Adrenal gland (tissue), 12 donors: ENCODE measurements around the gene CDKN2D. TPM values are rescaled to one million over a fixed set of nuclear protein-coding genes. Genes with fewer than 3 reads are reported as not detected.
A peak's percentile ranks its signal among the peaks of the same experiment; 100 is the strongest.

Source experiments
- DNase-seq, 7 donors: peaks; one replicate each; pipeline ENCODE4 v3.0.0-alpha.2; 2019 to 2020
- H3K27ac ChIP-seq, 5 donors: fragments of 200-600 bp; sonication (generic) in 4 of 5; 1 replicate in 3 of 5; 2 replicates in 2 of 5; pipeline versions ENCODE4 v1.5.1 to v1.8.0; 2016 to 2020; ENCODE audit warnings: mild to moderate bottlenecking in 1 of 5
- H3K27me3 ChIP-seq: fragments of 200-600 bp; 2 replicates; pipeline ENCODE4 v1.8.0; 2021
- H3K36me3 ChIP-seq, 2 donors: fragments of 200-600 bp; replicated peaks in 1 of 2; 1 replicate in 1 of 2; 2 replicates in 1 of 2; pipeline versions ENCODE4 v1.5.1 to v1.8.0; 2018 to 2022
- H3K4me1 ChIP-seq, 2 donors: fragments of 200-600 bp; replicated peaks in 1 of 2; 1 replicate in 1 of 2; 2 replicates in 1 of 2; pipeline versions ENCODE4 v1.5.1 to v1.8.0; 2018 to 2021
- H3K4me3 ChIP-seq, 4 donors: fragments of 200-600 bp; sonication (generic) in 3 of 4; one replicate each; pipeline ENCODE4 v1.5.1; 2016 to 2018
- H3K9me3 ChIP-seq, 3 donors: fragments of 200-600 bp; sonication (generic) in 1 of 3; replicated peaks in 1 of 3; 1 replicate in 2 of 3; 2 replicates in 1 of 3; pipeline versions ENCODE4 v1.5.1 to v1.8.0; 2016 to 2021
- CTCF ChIP-seq, 6 experiments: fragments of 450-650 bp in 4 of 6; fragments of 200-600 bp in 2 of 6; sonication (generic) in 1 of 6; IDR thresholded peaks; 1 replicate in 5 of 6; 2 replicates in 1 of 6; pipeline versions ENCODE4 v1.5.1 to v1.8.0; 2016 to 2021; ENCODE audit warnings: antibody characterized with exemption in 6 of 6, mild to moderate bottlenecking in 2 of 6, moderate library complexity in 1 of 6
- POLR2A ChIP-seq, 2 donors: fragments of 450-650 bp; IDR thresholded peaks; one replicate each; pipeline ENCODE4 v1.6.1; 2017; ENCODE audit warnings: antibody characterized with exemption in 2 of 2, mild to moderate bottlenecking in 2 of 2, moderate library complexity in 1 of 2
- WGBS, 4 donors: extraction: QIAGEN DNeasy Blood & Tissue Kit in 2 of 4; methylation state at CpG; one replicate each; pipeline versions ENCODE4 v1.1.5 to v1.1.7; 2013 to 2017; 5-methylcytosine and 5-hydroxymethylcytosine counted together
- intact Hi-C, 2 donors: fragments of 100-400 bp; cut with DNase I; formaldehyde crosslinking; loops; one replicate each; pipeline versions ENCODE4 v1.14.1 to v1.15.0; 2022 to 2023
- polyA plus RNA-seq, 3 donors: library from polyadenylated mRNA; stranded (reverse); fragments of 200-250 nt in 2 of 3; fragments of 350-450 nt in 1 of 3; fragmentation: Illumina TruSeq in 1 of 3; extraction: RNeasy Lipid Tissue Mini Kit (QIAGEN cat#74804) in 1 of 3; gene quantifications; one replicate each; pipeline ENCODE4 v1.2.3, GENCODE V29; 2013 to 2014
- total RNA-seq, 9 donors: library from RNA; depleted of rRNA in 4 of 9; stranded (reverse); fragments of >200 nt in 4 of 9; fragments of 120-200 nt in 1 of 9; fragmentation: NEBNext Ultra II Directional in 1 of 9; extraction: Animal tissue kit (Norgen Biotek cat#: 25700) in 1 of 9; gene quantifications; one replicate each; pipeline versions ENCODE4 v1.1.0 to v1.2.4, GENCODE V29; 2013 to 2023
- donor health status: healthy with polysubstance abuse.
- donor health status: Bipolar disorder and iron deficiency.
- donor health status: DM: yes; HTN: yes; CAD: no.
- donor health status: DM: no; HTN: no; CAD: no.
- donor health status: DM: no; HTN: no; CAD: no.
- donor health status: DM: yes; HTN: yes; CAD: no.

CDKN2D gene
- total and polyA plus RNA-seq, 12 donors, result 1.9 to 17.4 (median 8.2) TPM

GRCh38 chr19:10520652-10521318 lies 48.0 kb downstream of the CDKN2D start:
- Histone ChIP-seq H3K36me3 (no peaks in the 10 kb centered on the region), H3K9me3 (no peaks in the 10 kb centered on the region), H3K4me1 (peaks cover 13 to 17% of the 10 kb centered on the region in 2 donors), H3K27ac (no peak overlapping the region), H3K27me3 (peaks cover 18% of the 10 kb centered on the region), H3K4me3 (no peak overlapping the region)
- DNase-seq, result no peak
- no peak for TF ChIP-seq CTCF (IDR thresholded peaks at IDR 0.05)
- no peak for TF ChIP-seq POLR2A (IDR thresholded peaks at IDR 0.05)
- 76 to 84% (median 79%) methylated on average over 14 to 15 of the region's 15 CpGs for WGBS, 4 donors
- intact Hi-C loops, result no loop called here

DNA sequence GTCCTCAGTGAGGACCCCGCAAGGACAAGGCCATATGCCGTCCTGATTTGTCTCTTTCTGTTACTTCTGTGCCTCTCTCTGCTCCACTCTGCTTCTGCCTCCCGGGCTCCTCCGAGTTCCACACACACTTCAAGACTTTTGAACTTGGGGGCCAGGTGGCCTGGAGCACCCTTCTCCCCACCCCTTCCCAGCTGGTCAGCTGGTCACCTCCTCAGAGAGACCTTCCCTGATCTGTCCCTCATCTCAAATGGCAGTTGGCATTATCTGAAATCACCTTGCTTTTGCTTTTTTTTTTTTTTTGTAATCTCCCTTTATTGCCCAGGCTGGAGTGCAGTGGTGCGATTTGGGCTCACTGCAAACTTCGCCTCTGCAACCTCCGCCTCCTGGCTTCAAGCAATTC lies 49.4 kb downstream of the CDKN2D start:
- H3K4me3 ChIP-seq, result no peak overlapping the region
- intact Hi-C loops, result no loop called here
- TF ChIP-seq CTCF (IDR thresholded peaks at IDR 0.05) (no peak), POLR2A (IDR thresholded peaks at IDR 0.05) (no peak)
- H3K4me1 ChIP-seq, result peaks cover 13 to 17% of the 10 kb centered on the region in 2 donors
- WGBS, 4 donors, result 50 to 74% (median 62%) methylated on average over 7 of the region's 7 CpGs
- no peak for DNase-seq
- H3K9me3 ChIP-seq, result no peaks in the 10 kb centered on the region
- no peak overlapping the region for H3K27ac ChIP-seq
- no peaks in the 10 kb centered on the region for H3K36me3 ChIP-seq
- H3K27me3 ChIP-seq, result peaks cover 32% of the 10 kb centered on the region

GRCh38 chr19:10518444-10519361 lies 50.1 kb downstream of the CDKN2D start:
- DNase-seq, result no peak
- no peaks in the 10 kb centered on the region for H3K9me3 ChIP-seq
- no peak overlapping the region for H3K4me3 ChIP-seq
- intact Hi-C loops, result no loop called here
- whole genome bisulfite sequencing, 4 donors, result 9 to 18% (median 15%) methylated on average over 16 to 33 of the region's 33 CpGs
- TF ChIP-seq POLR2A (IDR thresholded peaks at IDR 0.05) (no peak), CTCF (IDR thresholded peaks at IDR 0.05) (no peak)
- H3K27ac ChIP-seq, result no peak overlapping the region
- H3K27me3 ChIP-seq, result peaks cover 39% of the 10 kb centered on the region
- no peaks in the 10 kb centered on the region for H3K36me3 ChIP-seq
- peaks cover 13 to 17% of the 10 kb centered on the region in 2 donors for H3K4me1 ChIP-seq

DNA sequence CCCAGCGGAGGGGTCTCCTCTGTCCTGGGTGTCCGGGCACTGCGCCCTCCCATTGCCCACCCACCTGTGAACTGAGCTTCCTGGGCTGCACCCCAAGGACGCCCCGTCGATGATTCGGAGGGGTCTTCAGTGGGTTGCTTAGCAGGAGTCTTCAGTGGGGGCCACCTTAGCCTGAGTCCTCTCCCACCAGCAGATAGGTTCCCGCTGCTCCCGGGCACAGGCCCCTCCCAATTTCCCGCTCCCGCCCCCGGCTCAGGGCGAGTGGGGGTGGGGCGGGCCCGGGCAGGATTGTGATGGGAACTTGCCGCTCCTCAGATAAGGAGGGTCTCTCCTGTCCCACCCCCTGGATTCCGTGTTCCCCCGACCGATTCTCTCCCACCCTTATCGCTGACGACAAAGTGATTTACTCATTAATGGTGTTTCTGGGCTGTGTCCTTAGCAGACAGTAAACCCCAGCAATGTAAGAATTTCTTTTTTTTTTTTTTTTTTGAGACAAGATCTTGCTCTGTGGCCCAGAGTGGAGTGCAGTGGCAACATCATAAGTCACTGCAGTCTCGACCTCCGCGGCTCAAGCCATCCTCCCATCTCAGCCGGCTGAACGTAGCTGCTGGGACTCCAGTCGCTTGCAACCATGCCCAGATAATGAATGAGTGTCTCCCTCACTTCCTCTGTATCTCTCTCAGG lies 50.9 kb downstream of the CDKN2D start:
- H3K27ac ChIP-seq, result peak overlapping the region in 1 of 5 donors; percentile 45

More for the DNA sequence above, 50.9 kb downstream of the CDKN2D start:
- DNase-seq, result peak in 2 of 7 donors; percentile 22 to 38
- H3K4me3 ChIP-seq, result peak overlapping the region in 1 of 4 donors; percentile 45
- no peak for TF ChIP-seq POLR2A (IDR thresholded peaks at IDR 0.05)
- no peak for TF ChIP-seq CTCF (IDR thresholded peaks at IDR 0.05)
- intact Hi-C loops, result no loop called here
- peaks cover 13 to 17% of the 10 kb centered on the region in 2 donors for H3K4me1 ChIP-seq
- WGBS, 4 donors, result 1 to 4% (median 1%) methylated on average over 12 to 27 of the region's 27 CpGs
- H3K9me3 ChIP-seq, result no peaks in the 10 kb centered on the region
- H3K27me3 ChIP-seq, result peaks cover 47% of the 10 kb centered on the region
- no peaks in the 10 kb centered on the region for H3K36me3 ChIP-seq
